ENCODE measurements around the gene NKAPL. TPM values are rescaled to one million over a fixed set of nuclear protein-coding genes. Genes with fewer than 3 reads are reported as not detected.

The NKAPL gene
- total and polyA plus RNA-seq, 2 of the 13 experiments (the other 11 are each of a cell fraction or from before 2014, with no cell fraction given), result not detected

DNA sequence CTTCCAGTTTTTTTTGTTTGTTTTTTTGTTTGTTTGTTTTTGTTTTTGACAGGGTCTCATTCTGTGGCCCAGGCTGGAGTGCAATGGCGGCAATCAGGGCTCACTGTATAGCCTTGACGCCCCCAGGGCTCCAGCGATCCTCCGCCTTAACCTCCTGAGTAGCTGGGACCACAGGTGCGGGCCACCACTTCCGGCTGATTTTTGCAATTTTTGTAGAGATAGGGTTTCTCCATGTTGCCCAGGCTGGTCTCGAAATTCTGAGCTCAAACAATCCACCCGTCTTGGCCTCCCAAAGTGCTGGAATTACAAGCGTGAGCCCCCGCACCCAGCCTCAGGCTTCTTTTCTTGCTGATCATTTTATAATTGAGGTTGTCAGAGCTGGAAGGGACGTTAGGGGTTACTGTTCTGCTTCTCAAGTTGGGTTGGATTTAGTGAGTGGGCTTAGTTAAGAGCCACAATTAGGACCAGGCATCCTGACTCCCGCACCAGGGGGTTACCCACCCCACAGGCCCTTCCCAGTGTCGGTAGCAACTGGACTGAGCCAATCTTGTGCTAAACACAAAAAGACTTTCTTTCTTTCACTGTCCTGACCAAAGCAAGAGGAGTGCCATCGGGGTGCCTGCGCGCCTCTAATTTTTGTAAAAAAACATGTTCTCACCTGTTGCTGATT lies 47.1 kb upstream of the NKAPL start (continued):
- TF ChIP-seq ZFX (CRISPR knock-in tag; IDR thresholded peaks at IDR 0.05; ENCODE audit: low read depth), result peak; percentile 13; the same call in 1 of the 2 replicates
- TF ChIP-seq FOXO1 (CRISPR knock-in tag; IDR thresholded peaks at IDR 0.05), result no peak
- no peak for TF ChIP-seq ZC3H4 (CRISPR knock-in tag; IDR thresholded peaks at IDR 0.05; ENCODE audit: borderline replicate concordance)
- TF ChIP-seq YY1 (IDR thresholded peaks at IDR 0.05; ENCODE audit: insufficient read depth, insufficient replicate concordance, low read depth, low read length), result peak; percentile 26
- no peak for TF ChIP-seq ZNF768 (CRISPR knock-in tag; IDR thresholded peaks at IDR 0.05)
- TF ChIP-seq, protein P1, sequence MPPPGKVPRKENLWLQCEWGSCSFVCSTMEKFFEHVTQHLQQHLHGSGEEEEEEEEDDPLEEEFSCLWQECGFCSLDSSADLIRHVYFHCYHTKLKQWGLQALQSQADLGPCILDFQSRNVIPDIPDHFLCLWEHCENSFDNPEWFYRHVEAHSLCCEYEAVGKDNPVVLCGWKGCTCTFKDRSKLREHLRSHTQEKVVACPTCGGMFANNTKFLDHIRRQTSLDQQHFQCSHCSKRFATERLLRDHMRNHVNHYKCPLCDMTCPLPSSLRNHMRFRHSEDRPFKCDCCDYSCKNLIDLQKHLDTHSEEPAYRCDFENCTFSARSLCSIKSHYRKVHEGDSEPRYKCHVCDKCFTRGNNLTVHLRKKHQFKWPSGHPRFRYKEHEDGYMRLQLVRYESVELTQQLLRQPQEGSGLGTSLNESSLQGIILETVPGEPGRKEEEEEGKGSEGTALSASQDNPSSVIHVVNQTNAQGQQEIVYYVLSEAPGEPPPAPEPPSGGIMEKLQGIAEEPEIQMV (CRISPR knock-in tag; IDR thresholded peaks at IDR 0.05; ENCODE audit: low read depth), result no peak
- peak; percentile 25; the same call in 1 of the 2 replicates for TF ChIP-seq ZNF501 (CRISPR knock-in tag; IDR thresholded peaks at IDR 0.05)
- no peak for TF ChIP-seq GABPA (IDR thresholded peaks at IDR 0.05; ENCODE audit: low read depth, low read length)
- TF ChIP-seq GABPA (CRISPR knock-in tag; IDR thresholded peaks at IDR 0.05; ENCODE audit: low read depth), result peak; percentile 45; the same call in 1 of the 2 replicates
- peak; percentile 11; the same call in 1 of the 2 replicates for TF ChIP-seq KAT7 (CRISPR knock-in tag; IDR thresholded peaks at IDR 0.05; ENCODE audit: borderline replicate concordance)
- TF ChIP-seq PITX1 (CRISPR knock-in tag; IDR thresholded peaks at IDR 0.05), result 0 out of 2 replicates have a peak, but pooled peaks have one; percentile 7
- TF ChIP-seq, protein P2, sequence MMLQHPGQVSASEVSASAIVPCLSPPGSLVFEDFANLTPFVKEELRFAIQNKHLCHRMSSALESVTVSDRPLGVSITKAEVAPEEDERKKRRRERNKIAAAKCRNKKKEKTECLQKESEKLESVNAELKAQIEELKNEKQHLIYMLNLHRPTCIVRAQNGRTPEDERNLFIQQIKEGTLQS (CRISPR knock-in tag; IDR thresholded peaks at IDR 0.05), result no peak
- TF ChIP-seq MEIS1 (CRISPR knock-in tag; IDR thresholded peaks at IDR 0.05; ENCODE audit: borderline replicate concordance), result no peak
- no peak for TF ChIP-seq LCORL (IDR thresholded peaks at IDR 0.05)
- TF ChIP-seq LCORL (CRISPR knock-in tag; IDR thresholded peaks at IDR 0.05), result no peak
- 0 out of 2 replicates have a peak, but pooled peaks have one; percentile 0 for TF ChIP-seq PAXIP1 (CRISPR knock-in tag; conservative IDR thresholded peaks at IDR 0.05)
- TF ChIP-seq PRDM10 (CRISPR knock-in tag; IDR thresholded peaks at IDR 0.05; ENCODE audit: low read depth), result peak; percentile 89
- no peak for TF ChIP-seq ZNF484 (CRISPR knock-in tag; IDR thresholded peaks at IDR 0.05; ENCODE audit: borderline replicate concordance, low read depth)
- no peak for TF ChIP-seq FOXA1 (IDR thresholded peaks at IDR 0.05)
- no peak for TF ChIP-seq FOXA1 (CRISPR knock-in tag; IDR thresholded peaks at IDR 0.05)
- no peak for TF ChIP-seq FOXK2 (IDR thresholded peaks at IDR 0.05)
- no peak for TF ChIP-seq ONECUT2 (CRISPR knock-in tag; IDR thresholded peaks at IDR 0.05)
- TF ChIP-seq PAWR (CRISPR knock-in tag; IDR thresholded peaks at IDR 0.05; ENCODE audit: borderline replicate concordance), result no peak

Measured in HepG2 (cell line).